Ureter (tissue), 1 donor: ENCODE measurements around the gene KRTAP3-1. TPM values are rescaled to one million over a fixed set of nuclear protein-coding genes. Genes with fewer than 3 reads are reported as not detected.
"Not testable (repeated sequence)": the region's sequence is repeated elsewhere in the genome, so short reads cannot be mapped to it uniquely, and the experiment has no call there.

ENCODE experiments used
- DNase-seq: peaks from one replicate; pipeline ENCODE4 v3.0.0-alpha.2; 2020; ENCODE audit warnings: low spot score
- total RNA-seq: library from RNA; stranded (reverse); gene quantifications from one replicate; pipeline ENCODE4 v1.2.4, GENCODE V29; 2023
- donor health status: DM: yes; HTN: yes; CAD: no.

The KRTAP3-1 gene
- not detected for total RNA-seq

DNA sequence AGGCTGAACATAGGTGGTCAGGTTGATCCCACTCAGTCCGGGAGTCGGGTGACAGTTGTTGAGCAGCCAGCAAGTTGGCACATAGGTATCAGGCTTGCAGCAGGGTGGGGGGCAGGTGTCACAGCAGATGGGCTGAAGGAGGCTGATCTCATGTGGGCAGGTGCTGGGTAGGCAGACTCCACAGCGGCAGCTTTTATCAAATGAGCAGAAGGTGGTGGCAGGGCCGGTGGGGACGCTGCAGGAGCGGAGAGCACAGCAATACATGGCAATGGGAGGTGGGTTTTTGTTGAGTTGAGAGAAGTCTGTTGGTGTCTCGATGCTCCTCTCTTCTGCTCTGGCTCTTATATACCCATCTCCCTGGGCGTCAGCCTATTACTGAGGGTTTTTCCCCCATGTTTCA lies at the start of gene KRTAP3-1:
Gene KRTAP3-1 (minus strand): TSS at position 318 of the 400 bp plus-strand sequence. CDS start 54 bp downstream, at position 264.
- no peak for DNase-seq

- no peak for DNase-seq
Observed at GRCh38 chr17:41057547-41057946, 48.6 kb upstream of the KRTAP3-1 start.

DNA sequence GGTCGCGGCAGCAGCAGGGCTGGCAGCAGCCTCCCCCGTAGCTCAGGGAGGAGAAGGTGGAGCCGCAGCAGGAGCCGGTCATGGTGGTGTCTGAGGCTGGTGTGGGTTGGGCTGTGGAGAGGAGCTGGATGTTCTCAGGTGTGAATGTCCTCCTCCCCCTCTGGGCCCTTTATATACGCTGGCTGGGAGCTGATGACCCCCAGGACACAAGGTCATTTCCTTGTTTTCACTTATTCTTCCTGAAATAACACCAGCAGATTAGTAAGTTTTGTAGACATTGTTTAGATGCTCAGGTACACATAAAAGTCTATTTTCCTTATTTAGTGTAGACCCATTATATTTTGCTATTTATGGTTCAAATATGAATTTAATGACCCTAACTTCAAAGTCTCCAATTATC lies 46.2 kb upstream of the KRTAP3-1 start, which contains the start of gene KRTAP2-2:
Gene KRTAP2-2 (minus strand): TSS at position 101 of the 400 bp plus-strand sequence. CDS start 19 bp downstream, at position 82.
- not testable (repeated sequence) for DNase-seq

- not testable (repeated sequence) for DNase-seq
Observed at GRCh38 chr17:41054556-41054955, 45.6 kb upstream of the KRTAP3-1 start.

DNA sequence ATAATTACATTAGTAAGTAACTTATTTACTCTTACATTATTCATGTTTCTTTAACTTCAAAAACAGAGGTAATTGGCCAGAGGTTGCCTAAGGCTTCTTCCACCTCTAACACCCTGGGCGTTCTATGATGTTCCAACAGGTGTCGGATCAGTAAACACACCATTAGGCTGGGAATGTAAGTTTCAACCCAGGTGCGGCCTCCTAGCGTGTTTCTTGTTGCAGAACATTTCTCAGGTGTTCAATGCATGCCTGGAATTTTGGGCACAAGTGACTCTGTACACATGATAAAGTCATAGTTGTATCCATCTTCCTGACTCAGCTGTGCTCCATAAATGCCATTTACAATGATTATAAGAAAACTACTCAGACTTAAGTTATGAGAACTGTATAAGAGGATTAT lies 45.1 kb upstream of the KRTAP3-1 start:
- no peak for DNase-seq

DNA sequence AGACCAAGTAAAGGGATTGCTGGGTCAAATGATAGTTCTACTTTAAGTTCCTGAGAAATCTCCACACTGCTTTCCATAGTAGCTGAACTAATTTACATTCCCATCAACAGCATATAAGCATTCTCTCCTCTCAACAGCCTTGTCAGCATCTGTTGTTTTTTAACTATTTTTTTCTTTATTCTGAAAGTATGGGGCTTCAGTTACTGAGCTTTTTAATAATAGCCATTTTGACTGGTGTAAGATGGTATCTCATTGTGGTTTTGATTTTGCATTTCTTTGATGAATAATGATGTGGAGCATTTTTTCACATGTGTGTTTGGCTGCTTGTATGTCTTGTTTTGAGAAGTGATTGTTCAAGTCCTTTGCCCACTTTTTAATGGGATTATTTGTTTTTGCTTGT lies 43.6 kb upstream of the KRTAP3-1 start:
- DNase-seq: no peak

DNA sequence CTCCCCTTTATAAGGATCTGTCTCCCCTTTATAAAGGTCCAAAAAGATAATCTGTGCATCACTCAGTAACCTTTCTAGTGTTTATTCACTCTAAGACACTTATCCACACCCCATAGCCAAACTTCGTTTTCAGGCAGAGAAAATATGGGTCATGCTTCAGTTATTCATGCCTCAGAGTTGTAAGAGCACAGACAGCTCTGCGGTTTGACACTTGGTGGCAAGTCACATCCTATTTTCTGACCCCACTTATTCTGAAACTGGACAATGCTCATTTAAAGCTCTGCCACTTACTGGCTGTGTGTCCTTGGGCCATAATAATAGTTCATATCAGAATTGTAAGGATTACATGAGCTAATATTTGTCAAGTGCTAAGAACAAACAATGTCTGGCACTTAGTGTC lies 40.2 kb upstream of the KRTAP3-1 start:
- no peak for DNase-seq

DNA sequence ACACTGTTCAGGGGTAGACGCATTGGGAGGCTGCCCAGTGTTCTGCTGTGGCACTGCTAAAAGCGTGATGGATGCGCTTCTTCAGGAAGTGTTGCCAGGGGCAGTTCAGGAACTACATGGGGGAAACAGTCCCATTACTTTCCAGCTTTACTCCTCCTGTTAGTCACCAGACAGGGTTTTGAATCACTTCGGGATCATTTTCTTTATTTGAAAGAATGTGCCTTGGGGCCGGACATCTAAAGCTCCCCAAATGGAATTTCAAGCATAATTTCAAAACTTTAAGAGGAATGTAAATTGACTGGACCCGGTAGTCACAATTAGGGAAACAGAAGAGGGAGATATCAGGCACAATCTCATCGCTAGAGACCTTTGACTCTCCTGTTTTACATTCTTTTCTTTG lies 39.5 kb upstream of the KRTAP3-1 start:
- no peak for DNase-seq

GRCh38 chr17:41046735-41047465 lies 38.0 kb upstream of the KRTAP3-1 start, which contains the start of gene KRTAP2-1:
KRTAP2-1 (minus strand) TSS chr17:41047316; CDS start chr17:41047267, 49 bp downstream.
- DNase-seq: not testable (repeated sequence)

GRCh38 chr17:41042953-41043352 lies 34.0 kb upstream of the KRTAP3-1 start:
- DNase-seq: no peak

DNA sequence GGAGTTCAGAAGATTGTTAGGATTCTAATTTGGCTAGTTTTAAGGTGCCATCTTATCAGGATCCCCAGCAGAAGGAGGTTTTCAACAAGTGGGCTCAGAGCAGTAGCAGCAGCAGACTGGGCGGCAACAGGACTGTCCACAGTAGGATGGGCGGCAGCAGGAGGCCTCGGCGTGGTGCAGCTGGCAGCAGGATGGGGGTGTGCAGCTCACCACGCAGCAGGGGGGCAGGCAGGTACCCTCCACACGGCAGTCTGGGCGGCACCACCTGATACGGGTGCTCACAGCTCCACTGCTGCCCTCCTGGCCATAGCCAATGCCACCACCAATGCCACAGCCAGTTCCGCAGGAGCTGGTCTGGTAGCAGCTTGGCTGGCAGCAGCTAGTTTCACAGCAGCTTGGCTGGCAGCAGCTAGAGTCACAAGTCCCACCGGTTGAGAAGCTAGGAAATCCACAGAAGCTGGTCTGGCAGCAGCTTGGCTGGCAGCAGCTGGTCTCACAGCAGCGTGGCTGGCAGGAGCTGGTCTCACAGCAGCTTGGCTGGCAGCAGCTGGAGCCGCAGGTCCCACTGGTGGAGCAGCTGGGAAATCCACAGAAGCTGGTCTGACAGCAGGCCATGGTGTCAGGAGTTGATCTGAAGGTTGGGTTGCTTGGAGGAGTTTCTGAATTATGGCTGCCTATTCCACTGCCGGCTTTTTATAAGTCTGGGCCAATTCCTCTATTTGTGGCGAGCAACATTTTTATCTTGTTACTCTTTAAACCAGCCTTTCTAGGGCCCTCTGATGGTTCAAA lies 32.0 kb upstream of the KRTAP3-1 start, which contains the start of gene KRTAP1-1:
Gene KRTAP1-1 (minus strand): TSS at position 668 of the 789 bp plus-strand sequence. CDS start 53 bp downstream, at position 615.
- peak; percentile 46 for DNase-seq

DNA sequence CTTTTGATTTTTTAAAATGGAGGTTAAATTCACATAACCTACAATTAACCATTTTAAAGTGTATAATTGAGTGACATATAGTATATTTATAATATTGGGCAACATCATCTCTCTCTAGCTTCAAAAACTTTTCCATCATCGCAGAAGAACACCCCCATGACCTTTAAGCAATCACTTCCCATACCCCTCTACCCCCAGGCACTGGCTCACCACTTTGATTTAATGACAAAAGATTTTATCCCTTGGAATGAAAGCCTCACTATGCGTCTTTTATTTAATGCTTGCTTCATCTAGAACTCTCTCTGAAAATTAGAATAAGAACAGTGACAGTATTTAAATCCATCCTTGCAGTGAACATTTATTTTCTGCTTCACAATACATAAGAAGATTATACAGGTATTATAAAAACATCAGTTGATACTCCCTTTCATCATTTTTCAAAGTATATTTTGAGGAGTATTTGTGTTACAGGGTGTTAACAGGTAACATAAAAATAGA lies 29.0 kb upstream of the KRTAP3-1 start:
- DNase-seq: no peak

DNA sequence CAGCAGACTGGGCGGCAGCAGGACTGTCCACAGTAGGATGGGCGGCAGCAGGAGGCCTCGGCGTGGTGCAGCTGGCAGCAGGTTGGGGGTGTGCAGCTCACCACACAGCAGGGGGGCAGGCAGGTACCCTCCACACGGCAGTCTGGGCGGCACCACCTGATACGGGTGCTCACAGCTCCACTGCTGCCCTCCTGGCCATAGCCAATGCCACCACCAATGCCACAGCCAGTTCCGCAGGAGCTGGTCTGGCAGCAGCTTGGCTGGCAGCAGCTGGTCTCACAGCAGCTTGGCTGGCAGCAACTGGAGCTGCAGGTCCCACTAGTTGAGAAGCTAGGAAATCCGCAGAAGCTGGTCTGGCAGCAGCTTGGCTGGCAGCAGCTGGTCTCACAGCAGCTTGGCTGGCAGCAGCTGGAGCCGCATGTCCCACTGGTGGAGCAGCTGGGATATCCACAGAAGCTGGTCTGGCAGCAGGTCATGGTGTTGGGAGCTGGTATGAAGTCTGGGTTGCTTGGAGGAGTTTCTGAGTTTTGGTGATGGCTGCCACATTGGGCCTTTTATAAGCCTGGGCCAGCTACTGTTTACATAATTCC lies 25.5 kb upstream of the KRTAP3-1 start, which contains the start of gene KRTAP1-3:
Gene KRTAP1-3 (minus strand): TSS at position 529 of the 590 bp plus-strand sequence. CDS start 53 bp downstream, at position 476.
- not testable (repeated sequence) for DNase-seq

- no peak for DNase-seq
Observed at GRCh38 chr17:41029633-41030245, 20.8 kb upstream of the KRTAP3-1 start, which contains the start of gene KRTAP1-4. KRTAP1-4 (minus strand) TSS chr17:41030195; CDS start chr17:41030078, 117 bp downstream.

DNA sequence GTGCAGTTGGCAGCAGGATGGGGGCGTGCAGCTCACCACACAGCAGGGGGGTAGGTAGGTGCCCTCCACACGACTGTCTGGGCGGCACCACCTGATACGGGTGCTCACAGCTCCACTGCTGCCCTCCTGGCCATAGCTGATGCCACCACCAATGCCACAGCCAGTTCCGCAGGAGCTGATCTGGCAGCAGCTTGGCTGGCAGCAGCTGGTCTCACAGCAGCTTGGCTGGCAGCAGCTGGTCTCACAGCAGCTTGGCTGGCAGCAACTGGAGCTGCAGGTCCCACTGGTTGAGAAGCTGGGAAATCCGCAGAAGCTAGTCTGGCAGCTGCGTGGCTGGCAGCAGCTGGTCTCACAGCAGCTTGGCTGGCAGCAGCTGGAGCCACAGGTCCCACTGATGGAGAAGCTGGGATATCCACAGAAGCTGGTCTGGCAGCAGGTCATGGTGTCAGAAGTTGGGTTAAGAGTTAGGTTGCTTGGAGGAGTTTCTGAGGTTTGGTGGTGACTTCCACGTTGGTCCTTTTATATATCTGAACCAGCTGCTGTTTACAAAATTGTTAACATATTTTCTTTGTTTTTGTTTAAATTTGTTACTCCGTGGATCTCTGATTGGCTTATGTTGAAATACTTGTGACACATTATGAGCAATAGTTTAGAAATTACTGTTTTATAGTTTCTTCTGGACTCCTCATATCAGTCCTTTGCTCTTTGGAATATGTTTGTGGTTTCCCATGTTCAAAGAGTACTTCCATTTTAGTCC lies 18.0 kb upstream of the KRTAP3-1 start, which contains the start of gene KRTAP1-5:
Gene KRTAP1-5 (minus strand): TSS at position 494 of the 757 bp plus-strand sequence. CDS start 53 bp downstream, at position 441.
- DNase-seq: no peak

GRCh38 chr17:41024697-41025096 lies 15.8 kb upstream of the KRTAP3-1 start:
- no peak for DNase-seq

DNA sequence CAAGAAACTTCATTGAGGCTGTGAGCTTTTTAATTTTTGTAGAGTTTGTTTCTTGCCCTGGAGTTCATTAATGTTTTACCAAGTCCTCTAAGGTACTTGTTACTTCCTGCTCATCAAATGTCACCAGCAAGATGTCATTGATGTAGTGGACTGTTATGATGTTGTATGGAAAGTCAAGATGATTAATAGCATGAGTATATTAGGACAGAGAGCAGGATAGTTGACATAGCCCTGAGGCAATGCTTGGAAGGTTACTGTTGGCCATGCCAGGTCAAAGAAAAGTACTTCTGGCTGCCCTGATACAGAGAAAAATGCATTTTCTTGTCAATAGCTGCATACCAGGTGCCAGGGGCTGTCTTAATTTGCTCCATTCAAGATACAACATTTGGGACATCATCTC lies 11.4 kb upstream of the KRTAP3-1 start:
- DNase-seq: no peak

GRCh38 chr17:41019415-41019814 lies 10.5 kb upstream of the KRTAP3-1 start:
- DNase-seq: no peak

DNA sequence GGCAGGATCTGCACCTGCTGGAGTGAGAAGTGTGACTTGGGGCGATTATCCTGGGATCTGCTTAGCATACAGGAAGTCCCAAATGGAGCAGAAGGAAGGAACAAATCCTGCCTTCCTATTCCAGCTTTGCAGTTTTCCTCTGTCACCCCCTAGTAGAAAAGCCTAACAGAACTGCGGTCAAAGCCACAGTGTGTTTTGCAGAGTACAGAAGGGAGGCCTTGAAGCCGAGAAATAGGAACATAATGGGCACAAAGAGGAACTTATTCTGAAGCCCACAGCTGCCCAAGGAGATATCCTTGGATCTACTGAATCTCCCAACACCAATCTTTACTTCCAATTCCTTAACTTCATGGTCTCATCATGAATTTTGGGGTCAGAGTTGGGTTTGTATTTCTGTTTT lies 9.6 kb upstream of the KRTAP3-1 start:
- DNase-seq: no peak

- DNase-seq: no peak
Observed at GRCh38 chr17:41016578-41017215, 7.8 kb upstream of the KRTAP3-1 start.
